Testis (tissue), 2 donors: ENCODE data around the gene H6PD.

Source experiments
- POLR2A ChIP-seq: fragments of 450-650 bp; IDR thresholded peaks from one replicate; pipeline ENCODE4 v1.6.1; 2017; ENCODE audit warnings: antibody characterized with exemption, mild to moderate bottlenecking, moderate library complexity
- TF ChIP-seq, protein P1 (sequence below), 3 experiments: fragments of 450-650 bp in 2 of 3; fragments of 200-600 bp in 1 of 3; sonication (generic) in 1 of 3; IDR thresholded peaks; one replicate each; pipeline ENCODE4 v1.5.1; 2016 to 2019; ENCODE audit warnings: antibody characterized with exemption in 3 of 3, mild to moderate bottlenecking in 2 of 3, moderate library complexity in 1 of 3

DNA sequence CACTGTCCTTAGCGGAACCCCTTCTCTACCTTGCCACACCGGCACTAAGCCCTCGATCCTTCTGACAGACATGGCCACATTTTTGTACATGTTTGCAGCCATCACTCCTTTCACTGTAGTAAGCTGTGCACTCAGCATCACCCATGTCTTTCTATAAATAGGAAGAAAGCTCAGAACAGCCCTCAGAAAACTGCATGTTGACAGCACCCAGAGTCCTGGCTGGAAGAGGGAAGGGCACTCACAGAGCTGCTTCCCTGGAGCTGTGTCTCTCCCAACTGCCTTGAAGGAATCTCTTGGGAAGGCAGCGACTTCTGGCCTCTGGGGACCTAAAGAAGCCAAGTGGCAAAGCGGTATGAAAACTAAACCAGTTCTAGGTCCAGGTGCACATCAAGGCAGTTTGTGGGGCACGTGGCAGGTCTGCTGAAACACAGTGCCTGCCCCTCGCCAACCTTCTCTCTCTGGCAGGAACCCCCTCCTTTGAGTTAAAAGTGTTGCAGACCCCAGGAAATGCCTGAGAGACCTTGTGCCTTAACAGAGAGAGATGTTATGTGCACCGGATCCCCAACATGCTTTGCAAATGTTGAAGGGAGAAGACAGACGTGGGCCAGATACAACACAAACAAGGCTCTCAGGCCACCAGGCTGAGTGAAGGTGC is 41.9 kb upstream of the H6PD start:
- no peak for TF ChIP-seq POLR2A
- TF ChIP-seq, protein P1, sequence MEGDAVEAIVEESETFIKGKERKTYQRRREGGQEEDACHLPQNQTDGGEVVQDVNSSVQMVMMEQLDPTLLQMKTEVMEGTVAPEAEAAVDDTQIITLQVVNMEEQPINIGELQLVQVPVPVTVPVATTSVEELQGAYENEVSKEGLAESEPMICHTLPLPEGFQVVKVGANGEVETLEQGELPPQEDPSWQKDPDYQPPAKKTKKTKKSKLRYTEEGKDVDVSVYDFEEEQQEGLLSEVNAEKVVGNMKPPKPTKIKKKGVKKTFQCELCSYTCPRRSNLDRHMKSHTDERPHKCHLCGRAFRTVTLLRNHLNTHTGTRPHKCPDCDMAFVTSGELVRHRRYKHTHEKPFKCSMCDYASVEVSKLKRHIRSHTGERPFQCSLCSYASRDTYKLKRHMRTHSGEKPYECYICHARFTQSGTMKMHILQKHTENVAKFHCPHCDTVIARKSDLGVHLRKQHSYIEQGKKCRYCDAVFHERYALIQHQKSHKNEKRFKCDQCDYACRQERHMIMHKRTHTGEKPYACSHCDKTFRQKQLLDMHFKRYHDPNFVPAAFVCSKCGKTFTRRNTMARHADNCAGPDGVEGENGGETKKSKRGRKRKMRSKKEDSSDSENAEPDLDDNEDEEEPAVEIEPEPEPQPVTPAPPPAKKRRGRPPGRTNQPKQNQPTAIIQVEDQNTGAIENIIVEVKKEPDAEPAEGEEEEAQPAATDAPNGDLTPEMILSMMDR (IDR thresholded peaks at IDR 0.05): no peak
